Common myeloid progenitor, CD34-positive (primary cell): ENCODE data around the gene SIGLEC1.

Experiments used
- CTCF ChIA-PET: fragments of 350-600 bp; sonication (Branson Sonifier 250); formaldehyde crosslinking; loops from one replicate; lab custom pipeline; 2021; ENCODE audit warnings: antibody characterized with exemption; lab: Charles Lee
- POLR2A ChIA-PET: fragments of 350-600 bp; sonication (Branson Sonifier 250); formaldehyde crosslinking; loops from one replicate; lab custom pipeline; 2021; ENCODE audit warnings: antibody characterized with exemption; lab: Charles Lee
- DNase-seq, 3 donors: peaks; one replicate each; pipeline versions ENCODE4 v3.0.0 to v3.0.0-alpha.2; 2013
- H3K27ac ChIP-seq, 2 experiments: 1 replicate in 1 of 2; 2 replicates in 1 of 2; pipeline ENCODE4 v1.7.0; 2013; ENCODE audit warnings: inconsistent platforms in 2 of 2, low read length in 2 of 2, mild to moderate bottlenecking in 2 of 2, low read depth in 1 of 2, moderate library complexity in 1 of 2; ENCODE audit not compliant: severe bottlenecking in 2 of 2, insufficient read depth in 1 of 2, poor library complexity in 1 of 2
- H3K27me3 ChIP-seq, 5 experiments: replicated peaks in 2 of 5; 1 replicate in 3 of 5; 2 replicates in 2 of 5; pipeline versions ENCODE4 v1.6.1 to v1.7.0; 2013; ENCODE audit warnings: low read length in 4 of 5, mild to moderate bottlenecking in 2 of 5, moderate library complexity in 2 of 5, inconsistent platforms in 1 of 5; ENCODE audit not compliant: insufficient read depth in 5 of 5, control insufficient read depth in 4 of 5
- H3K36me3 ChIP-seq, 4 experiments: 1 replicate in 2 of 4; 2 replicates in 2 of 4; pipeline versions ENCODE4 v1.6.1 to v1.7.0; 2013; ENCODE audit warnings: low read length in 3 of 4, control low read depth in 1 of 4, mild to moderate bottlenecking in 1 of 4; ENCODE audit not compliant: control insufficient read depth in 4 of 4, insufficient read depth in 4 of 4
- H3K4me1 ChIP-seq, 4 experiments: 1 replicate in 3 of 4; 2 replicates in 1 of 4; pipeline versions ENCODE4 v1.6.1 to v1.7.1; 2013; ENCODE audit warnings: low read length in 3 of 4, mild to moderate bottlenecking in 3 of 4, control low read depth in 1 of 4, inconsistent platforms in 1 of 4, moderate library complexity in 1 of 4; ENCODE audit not compliant: control insufficient read depth in 4 of 4, insufficient read depth in 4 of 4; ENCODE audit errors: control extremely low read depth in 1 of 4
- H3K4me3 ChIP-seq, 7 experiments: 1 replicate in 4 of 7; 2 replicates in 3 of 7; pipeline versions ENCODE4 v1.5.1 to v1.7.0; 2013; ENCODE audit warnings: mild to moderate bottlenecking in 7 of 7, low read length in 6 of 7, moderate library complexity in 6 of 7, inconsistent platforms in 2 of 7, low read depth in 2 of 7, control low read depth in 1 of 7; ENCODE audit not compliant: insufficient read depth in 4 of 7, control insufficient read depth in 1 of 7; ENCODE audit errors: extremely low read depth in 1 of 7
- H3K9me3 ChIP-seq, 5 experiments: 1 replicate in 4 of 5; 2 replicates in 1 of 5; pipeline versions ENCODE4 v1.6.1 to v1.7.1; 2013; ENCODE audit warnings: low read length in 4 of 5, mild to moderate bottlenecking in 2 of 5, inconsistent platforms in 1 of 5, low read depth in 1 of 5, moderate library complexity in 1 of 5; ENCODE audit not compliant: control insufficient read depth in 4 of 5, insufficient read depth in 2 of 5; ENCODE audit errors: control extremely low read depth in 1 of 5
- WGBS: methylation state at CpG from one replicate; pipeline ENCODE4 v1.1.5; 2013; ENCODE audit not compliant: insufficient coverage; 5-methylcytosine and 5-hydroxymethylcytosine counted together

SIGLEC1 gene

DNA sequence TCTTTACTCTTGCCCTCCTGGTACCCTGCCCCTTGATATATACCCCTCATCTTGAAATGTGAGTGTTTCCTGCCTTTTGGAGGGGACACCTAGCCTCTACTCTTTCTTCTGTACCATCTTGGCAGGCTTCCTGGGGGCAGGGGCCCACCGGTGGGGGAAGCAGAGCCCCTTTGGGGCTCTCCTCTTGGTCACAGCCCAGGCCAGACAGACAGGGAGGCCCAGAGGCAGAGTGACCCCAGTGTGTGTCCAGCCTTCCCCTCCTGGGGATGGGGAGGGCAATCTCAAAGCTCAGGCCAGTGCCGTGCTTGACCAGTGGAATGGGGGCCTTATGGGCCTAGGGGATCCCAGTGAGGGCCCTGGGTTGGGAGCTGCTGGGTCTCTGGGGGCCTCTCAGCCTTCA lies 34.2 kb downstream of the SIGLEC1 start:
- H3K27ac ChIP-seq = no peak overlapping the region
- CTCF ChIA-PET = interaction anchor here (0.8 to 14.4 kb wide), 9 partner anchors 11 to 101 kb away, joined by 3 to 121 read pairs (median 5); partner anchors contain the start of gene SIGLEC1
- H3K4me1 ChIP-seq = peaks cover 0 to 12% (median 4%) of the 10 kb centered on the region in 4 experiments
- POLR2A ChIA-PET = interaction anchor here (1.0 kb wide), 1 partner anchor 16 kb away, joined by 3 read pairs; no protein-coding TSS in a partner anchor
- no peak for DNase-seq
- no peaks in the 10 kb centered on the region for H3K36me3 ChIP-seq
- no peaks in the 10 kb centered on the region for H3K9me3 ChIP-seq
- H3K4me3 ChIP-seq = no peak overlapping the region
- H3K27me3 ChIP-seq = peaks cover 0 to 84% (median 21%) of the 10 kb centered on the region in 5 experiments
- 79% methylated on average over 2 of the region's 2 CpGs for WGBS

DNA sequence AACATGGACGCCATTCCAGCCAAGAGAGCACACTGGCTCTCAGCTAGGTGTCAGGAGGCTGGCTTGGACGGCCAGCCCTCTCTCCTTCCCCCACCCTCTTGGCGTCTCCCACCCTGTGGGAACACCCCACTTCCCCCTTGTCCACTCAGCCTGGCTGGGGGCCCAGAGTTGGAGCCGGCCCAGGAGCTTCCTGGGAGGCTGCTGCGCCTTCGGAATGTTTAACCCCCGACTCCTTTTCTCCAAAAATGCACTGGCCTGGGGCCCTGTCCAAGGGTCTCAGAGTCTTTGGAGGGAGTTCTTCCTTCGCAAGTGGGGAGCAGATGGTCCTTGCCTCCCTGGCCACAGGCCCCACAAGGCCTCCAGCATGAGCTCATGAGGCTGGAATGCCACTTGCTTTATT lies 34.7 kb downstream of the SIGLEC1 start:
- H3K9me3 ChIP-seq = no peaks in the 10 kb centered on the region
- no peaks in the 10 kb centered on the region for H3K36me3 ChIP-seq
- no peak overlapping the region for H3K27ac ChIP-seq
- WGBS = 90% methylated on average over 2 of the region's 8 CpGs
- H3K4me3 ChIP-seq = no peak overlapping the region
- POLR2A ChIA-PET = no interaction called here
- H3K27me3 ChIP-seq = peaks cover 0 to 84% (median 25%) of the 10 kb centered on the region in 5 experiments
- H3K4me1 ChIP-seq = peaks cover 0 to 15% (median 7%) of the 10 kb centered on the region in 4 experiments
- CTCF ChIA-PET = interaction anchor here (0.5 to 14.4 kb wide), 11 partner anchors 11 to 342 kb away, joined by 3 to 121 read pairs (median 5); partner anchors contain the start of gene SIGLEC1
- DNase-seq = no peak

DNA sequence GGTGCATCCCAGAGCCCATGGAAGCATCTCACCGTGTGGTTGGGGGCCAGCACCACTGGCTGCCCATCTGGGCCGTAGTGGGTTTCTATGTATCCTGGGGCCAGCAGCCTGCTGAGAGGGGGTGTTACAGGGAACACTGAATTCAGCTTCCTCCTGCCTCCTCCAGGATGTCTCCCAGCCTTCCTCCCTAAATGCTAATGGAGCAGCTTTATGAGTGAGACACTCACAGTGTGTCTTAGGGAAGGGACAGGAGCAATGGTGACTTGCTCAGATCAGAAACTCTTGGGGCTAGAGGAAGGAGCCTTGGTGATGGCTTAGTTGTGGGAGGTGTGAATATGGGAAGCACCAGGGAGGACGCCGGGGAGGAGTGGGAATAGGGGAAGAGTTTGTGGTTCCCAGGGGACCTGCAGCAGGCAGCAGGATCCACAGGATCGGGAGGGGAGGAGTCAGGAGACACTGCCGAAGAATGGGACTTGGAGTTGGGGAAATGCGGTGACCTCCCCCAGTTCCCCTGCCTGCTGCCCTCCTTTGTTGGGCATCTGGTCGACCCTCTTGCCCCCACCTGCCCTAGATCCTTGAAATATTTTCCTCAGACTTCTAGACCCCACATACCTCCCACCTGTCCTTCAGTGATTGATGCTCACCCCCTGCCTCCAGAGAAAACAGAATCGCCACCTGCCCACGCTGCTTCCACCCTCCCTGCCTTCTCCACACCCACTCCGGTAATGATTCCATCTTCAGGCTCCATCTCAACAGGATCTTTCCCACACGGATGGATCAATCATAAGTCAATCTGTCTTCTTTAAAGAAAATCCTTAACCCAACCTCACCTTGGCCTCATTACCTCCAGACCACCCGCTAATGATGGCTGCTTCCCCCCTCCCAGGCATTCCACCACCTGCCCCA lies 37.2 kb downstream of the SIGLEC1 start:
- Histone ChIP-seq H3K27me3 (peaks cover 0 to 85% (median 30%) of the 10 kb centered on the region in 5 experiments), H3K9me3 (no peaks in the 10 kb centered on the region), H3K36me3 (no peaks in the 10 kb centered on the region), H3K27ac (no peak overlapping the region), H3K4me1 (peaks cover 0 to 14% (median 9%) of the 10 kb centered on the region in 4 experiments), H3K4me3 (peak overlapping the region in 1 of 7 experiments; percentile 1)
- CTCF ChIA-PET = interaction anchor here (0.7 to 14.4 kb wide), 12 partner anchors 8 to 76 kb away, joined by 3 to 121 read pairs (median 4); partner anchors contain the start of gene SIGLEC1
- POLR2A ChIA-PET = no interaction called here
- DNase-seq = no peak
- 53% methylated on average over 9 of the region's 13 CpGs for WGBS

DNA sequence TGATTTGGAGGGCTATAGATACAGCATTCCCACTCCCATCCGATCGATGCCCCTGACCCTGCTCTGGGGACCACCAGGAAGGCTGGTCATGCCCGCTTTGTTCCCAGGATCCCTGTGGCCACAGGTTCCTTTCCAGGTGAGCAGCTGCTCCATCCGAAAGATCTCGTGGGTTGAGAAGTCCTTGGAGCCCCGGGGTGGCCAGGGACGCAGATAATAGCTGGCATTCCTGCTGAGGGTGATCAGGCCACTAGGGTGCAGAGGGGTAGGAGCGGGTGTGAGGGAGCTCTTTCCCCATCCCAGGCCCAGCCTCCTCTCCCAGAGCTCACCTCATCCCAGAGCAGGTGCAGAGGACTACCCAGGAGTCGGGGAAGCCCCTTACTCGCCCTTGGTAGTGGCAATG lies 38.0 kb downstream of the SIGLEC1 start:
- no peak overlapping the region for H3K27ac ChIP-seq
- POLR2A ChIA-PET = no interaction called here
- 80% methylated on average over 4 of the region's 10 CpGs for WGBS
- H3K9me3 ChIP-seq = no peaks in the 10 kb centered on the region
- H3K36me3 ChIP-seq = no peaks in the 10 kb centered on the region
- DNase-seq = no peak
- CTCF ChIA-PET = interaction anchor here (0.9 to 14.4 kb wide), 8 partner anchors 12 to 94 kb away, joined by 3 to 121 read pairs (median 4); partner anchors contain the start of gene SIGLEC1
- peaks cover 0 to 14% (median 9%) of the 10 kb centered on the region in 4 experiments for H3K4me1 ChIP-seq
- peaks cover 0 to 81% (median 27%) of the 10 kb centered on the region in 5 experiments for H3K27me3 ChIP-seq
- H3K4me3 ChIP-seq = no peak overlapping the region

DNA sequence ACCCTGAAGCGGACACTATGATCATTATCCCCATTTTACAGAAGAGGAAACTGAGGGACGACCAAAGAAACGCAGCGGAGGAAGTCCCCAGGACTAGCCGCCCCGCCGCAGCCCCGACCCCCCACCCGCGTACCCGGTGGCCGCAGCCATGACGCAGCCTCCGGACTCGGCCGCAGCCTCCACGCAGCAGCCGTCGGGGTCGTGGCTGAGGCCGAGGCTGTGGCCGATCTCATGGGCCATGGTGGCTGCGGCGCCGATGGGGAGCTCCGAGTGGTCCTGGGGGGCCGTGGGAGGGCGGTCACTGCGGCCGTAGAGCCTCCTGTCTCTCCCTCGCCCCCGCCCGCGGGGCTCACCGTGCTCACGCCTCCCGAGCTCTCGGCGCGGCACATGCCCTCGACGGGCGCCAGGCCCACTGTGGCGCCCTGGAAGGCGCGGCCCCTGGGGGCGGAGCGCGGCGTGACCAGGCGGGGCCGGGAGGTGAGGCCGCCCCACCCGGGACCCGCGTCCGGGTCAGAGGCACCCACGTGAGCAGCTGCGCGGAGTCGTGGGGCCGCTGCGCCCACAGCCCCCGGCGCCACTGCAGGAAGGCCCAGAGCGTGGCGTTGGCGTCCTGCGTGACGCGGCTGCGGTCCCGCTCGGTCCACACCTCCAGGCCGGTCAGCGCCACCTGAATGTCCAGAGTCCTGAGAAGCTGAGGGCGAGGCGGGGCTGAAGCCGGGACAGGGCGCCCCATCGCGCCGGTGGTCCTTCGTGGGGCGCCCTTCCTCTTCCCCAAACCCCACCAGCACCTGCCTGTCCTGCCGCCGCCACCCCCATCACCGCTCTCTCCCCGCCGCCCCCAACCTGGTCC lies 39.0 kb downstream of the SIGLEC1 start:
- H3K27me3 ChIP-seq = peaks cover 0 to 78% (median 23%) of the 10 kb centered on the region in 5 experiments
- POLR2A ChIA-PET = no interaction called here
- peaks cover 0 to 14% (median 9%) of the 10 kb centered on the region in 4 experiments for H3K4me1 ChIP-seq
- CTCF ChIA-PET = interaction anchor here (1.3 to 14.4 kb wide), 6 partner anchors 14 to 95 kb away, joined by 4 to 121 read pairs (median 4); partner anchors contain the start of gene SIGLEC1
- DNase-seq = no peak
- H3K36me3 ChIP-seq = no peaks in the 10 kb centered on the region
- WGBS = 35% methylated on average over 88 of the region's 90 CpGs
- H3K27ac ChIP-seq = no peak overlapping the region
- peak overlapping the region in 3 of 7 experiments; percentile 48 to 60 (median 57) for H3K4me3 ChIP-seq
- H3K9me3 ChIP-seq = no peaks in the 10 kb centered on the region

DNA sequence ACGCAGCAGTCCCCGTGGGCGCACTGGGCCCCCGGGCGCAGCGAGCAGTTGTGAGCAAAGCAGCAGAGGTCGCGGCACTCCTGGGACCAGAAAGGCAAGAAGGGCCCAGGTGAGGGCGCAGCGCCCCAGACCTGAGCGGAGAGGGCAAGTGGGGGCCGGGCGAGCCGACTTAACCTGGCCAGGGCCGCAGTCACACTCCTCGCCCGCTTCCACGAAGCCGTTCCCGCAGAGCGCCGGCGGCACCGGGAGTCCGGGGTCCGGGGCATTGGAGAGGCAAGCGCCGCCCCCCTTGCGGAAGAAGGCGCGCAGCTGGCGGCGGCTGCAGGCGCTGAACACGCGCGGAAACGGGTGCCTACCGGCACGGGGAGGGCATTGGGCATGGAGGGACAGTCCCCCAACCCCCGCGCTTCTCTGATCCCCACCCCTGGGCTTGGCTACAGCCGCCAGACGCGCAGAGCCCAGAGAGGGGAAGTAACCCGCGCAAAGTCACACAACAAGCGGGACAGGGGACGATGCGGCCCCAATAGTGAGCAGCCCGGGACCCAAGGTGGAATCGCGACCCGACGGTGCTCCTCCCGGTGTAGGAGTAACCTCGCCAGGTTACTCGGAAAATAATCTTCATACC lies 39.7 kb downstream of the SIGLEC1 start:
- no peaks in the 10 kb centered on the region for H3K9me3 ChIP-seq
- peak overlapping the region in 4 of 7 experiments; percentile 42 to 60 (median 52) for H3K4me3 ChIP-seq
- no peak overlapping the region for H3K27ac ChIP-seq
- CTCF ChIA-PET = interaction anchor here (0.6 to 14.4 kb wide), 6 partner anchors 14 to 106 kb away, joined by 3 to 121 read pairs (median 4); partner anchors contain the start of gene SIGLEC1
- peaks cover 0 to 71% (median 19%) of the 10 kb centered on the region in 5 experiments for H3K27me3 ChIP-seq
- 2% methylated on average over 54 of the region's 58 CpGs for WGBS
- H3K4me1 ChIP-seq = peaks cover 0 to 14% (median 9%) of the 10 kb centered on the region in 4 experiments
- POLR2A ChIA-PET = no interaction called here
- no peaks in the 10 kb centered on the region for H3K36me3 ChIP-seq
- DNase-seq = peak in 2 of 3 donors; percentile 53 to 62
